ENCODE results near the gene SYTL1.

- TF ChIP-seq CTCF (IDR thresholded peaks at IDR 0.05; ENCODE audit: poor library complexity, severe bottlenecking) (no peak), RAD21 (conservative IDR thresholded peaks at IDR 0.05) (no peak), MXI1 (conservative IDR thresholded peaks at IDR 0.05; ENCODE audit: poor library complexity, severe bottlenecking) (no peak), POLR2AphosphoS5 (IDR thresholded peaks at IDR 0.05) (no peak), EP300 (conservative IDR thresholded peaks at IDR 0.05; ENCODE audit: poor library complexity, severe bottlenecking) (no peak), SMC3 (conservative IDR thresholded peaks at IDR 0.05; ENCODE audit: poor library complexity) (no peak), EZH2 (IDR thresholded peaks at IDR 0.05; ENCODE audit: borderline replicate concordance, insufficient read depth, low read length, poor library complexity, severe bottlenecking) (no peak), REST (IDR thresholded peaks at IDR 0.05; ENCODE audit: borderline replicate concordance) (no peak)
These were observed 38.3 kb upstream of the SYTL1 start for GRCh38 chr1:27303509-27303908.

Measured in neural cell (in vitro differentiated cells).